Ramos (cell line): ENCODE data around the gene ZFP36L2.

Experiments
- in situ Hi-C: fragments of 300-500 bp; cut with MboI; formaldehyde crosslinking; loops from one replicate; pipeline ENCODE4 v1.14.3; 2022; ENCODE audit warnings: low sequenced_read_pairs; ENCODE audit not compliant: unreplicated experiment

The ZFP36L2 gene

GRCh38 chr2:43212216-43212835 is 14.1 kb downstream of the ZFP36L2 start:
- in situ Hi-C loops = no loop called here

GRCh38 chr2:43210467-43211303 is 15.7 kb downstream of the ZFP36L2 start:
- in situ Hi-C loops = no loop called here

GRCh38 chr2:43210125-43210466 is 16.3 kb downstream of the ZFP36L2 start:
- in situ Hi-C loops = no loop called here

GRCh38 chr2:43209204-43209717 is 17.1 kb downstream of the ZFP36L2 start:
- in situ Hi-C loops = no loop called here

GRCh38 chr2:43207553-43208300 is 18.7 kb downstream of the ZFP36L2 start:
- in situ Hi-C loops = no loop called here

- in situ Hi-C loops = no loop called here
Measured at GRCh38 chr2:43206602-43207001, 19.8 kb downstream of the ZFP36L2 start.

- in situ Hi-C loops = no loop called here
Measured at GRCh38 chr2:43203373-43203772, 23.0 kb downstream of the ZFP36L2 start.

- in situ Hi-C loops = no loop called here
Measured at GRCh38 chr2:43202289-43202688, 24.1 kb downstream of the ZFP36L2 start.

GRCh38 chr2:43201497-43201896 is 24.9 kb downstream of the ZFP36L2 start:
- in situ Hi-C loops = no loop called here

- in situ Hi-C loops = no loop called here
Measured at GRCh38 chr2:43201016-43201415, 25.4 kb downstream of the ZFP36L2 start.

- in situ Hi-C loops = no loop called here
Measured at GRCh38 chr2:43199492-43200488, 26.6 kb downstream of the ZFP36L2 start.

- in situ Hi-C loops = no loop called here
Measured at GRCh38 chr2:43198263-43198662, 28.1 kb downstream of the ZFP36L2 start.

- in situ Hi-C loops = no loop called here
Measured at GRCh38 chr2:43197588-43197896, 28.9 kb downstream of the ZFP36L2 start.

- in situ Hi-C loops = no loop called here
Measured at GRCh38 chr2:43196768-43197587, 29.4 kb downstream of the ZFP36L2 start.

- in situ Hi-C loops = no loop called here
Measured at GRCh38 chr2:43194121-43194869, 32.1 kb downstream of the ZFP36L2 start.

GRCh38 chr2:43193652-43194120 is 32.7 kb downstream of the ZFP36L2 start:
- in situ Hi-C loops = no loop called here

- in situ Hi-C loops = no loop called here
Measured at GRCh38 chr2:43192744-43193651, 33.4 kb downstream of the ZFP36L2 start.
